Smooth muscle cell (in vitro differentiated cells): Measurements from ENCODE around the gene NDUFS2. TPM values are rescaled to one million over a fixed set of nuclear protein-coding genes. Genes with fewer than 3 reads are reported as not detected.

Experiments
- DNase-seq: peaks from one replicate; lab custom pipeline; 2025; ENCODE audit not compliant: unreplicated experiment; lab: John Stamatoyannopoulos, UW
- H2AFZ ChIP-seq: fragments of 200-600 bp; sonication (generic); 2 replicates; pipeline ENCODE4 v1.6.0; 2016; ENCODE audit warnings: antibody characterized with exemption, low read depth, mild to moderate bottlenecking
- H3F3A ChIP-seq: fragments of 200-600 bp; sonication (generic); 2 replicates; pipeline ENCODE4 v1.6.0; 2017; ENCODE audit warnings: antibody characterized with exemption, low read depth
- H3K27ac ChIP-seq: fragments of 200-600 bp; sonication (generic); 2 replicates; pipeline ENCODE4 v1.5.1; 2016; ENCODE audit warnings: low read depth, mild to moderate bottlenecking
- H3K27me3 ChIP-seq: fragments of 200-600 bp; sonication (generic); 2 replicates; pipeline ENCODE4 v1.6.1; 2016; ENCODE audit warnings: low read depth, mild to moderate bottlenecking
- H3K36me3 ChIP-seq: fragments of 200-600 bp; sonication (generic); 2 replicates; pipeline ENCODE4 v1.5.1; 2016; ENCODE audit warnings: low read depth
- H3K4me1 ChIP-seq: fragments of 200-600 bp; sonication (generic); 2 replicates; pipeline ENCODE4 v1.5.1; 2016; ENCODE audit warnings: low read depth
- H3K4me2 ChIP-seq: fragments of 200-600 bp; sonication (generic); 2 replicates; pipeline ENCODE4 v1.6.0; 2016; ENCODE audit warnings: mild to moderate bottlenecking
- H3K4me3 ChIP-seq: fragments of 200-600 bp; sonication (generic); 2 replicates; pipeline ENCODE4 v1.5.1; 2016; ENCODE audit warnings: mild to moderate bottlenecking
- H3K79me2 ChIP-seq: fragments of 200-600 bp; sonication (generic); 2 replicates; pipeline ENCODE4 v1.6.0; 2016; ENCODE audit warnings: low read depth, mild to moderate bottlenecking
- H3K9ac ChIP-seq: fragments of 200-600 bp; sonication (generic); 2 replicates; pipeline ENCODE4 v1.6.0; 2016; ENCODE audit warnings: low read depth
- H3K9me3 ChIP-seq: fragments of 200-600 bp; sonication (generic); replicated peaks from 2 replicates; pipeline ENCODE4 v1.5.1; 2016; ENCODE audit warnings: low read depth
- H4K20me1 ChIP-seq: fragments of 200-600 bp; sonication (generic); 2 replicates; pipeline ENCODE4 v1.6.0; 2016; ENCODE audit warnings: low read depth
- WGBS: methylation state at CpG from one replicate; pipeline ENCODE4 v1.1.7; 2016; ENCODE audit warnings: low lambda C conversion rate; 5-methylcytosine and 5-hydroxymethylcytosine counted together
- polyA plus RNA-seq: library from polyadenylated mRNA; unstranded; fragments of >200 nt; fragmentation: Nextera tagmentation; extraction: Ambion mirVana; gene quantifications from 2 replicates; pipeline ENCODE4 v1.2.1, GENCODE V29; 2016
- total RNA-seq: library from RNA; depleted of rRNA; stranded (reverse); fragments of >200 nt; gene quantifications from 2 replicates; pipeline ENCODE4 v1.2.3, GENCODE V29; 2014
- TF ChIP-seq, protein P1 (sequence below): fragments of 200-600 bp; sonication (generic); IDR thresholded peaks from 2 replicates; pipeline ENCODE4 v1.5.1; 2017; ENCODE audit warnings: borderline replicate concordance, mild to moderate bottlenecking, antibody characterized with exemption; ENCODE audit not compliant: insufficient read depth, poor library complexity, severe bottlenecking

Gene NDUFS2
- total and polyA plus RNA-seq, 2 experiments from 2014 or later: 58.1 to 139 TPM

DNA sequence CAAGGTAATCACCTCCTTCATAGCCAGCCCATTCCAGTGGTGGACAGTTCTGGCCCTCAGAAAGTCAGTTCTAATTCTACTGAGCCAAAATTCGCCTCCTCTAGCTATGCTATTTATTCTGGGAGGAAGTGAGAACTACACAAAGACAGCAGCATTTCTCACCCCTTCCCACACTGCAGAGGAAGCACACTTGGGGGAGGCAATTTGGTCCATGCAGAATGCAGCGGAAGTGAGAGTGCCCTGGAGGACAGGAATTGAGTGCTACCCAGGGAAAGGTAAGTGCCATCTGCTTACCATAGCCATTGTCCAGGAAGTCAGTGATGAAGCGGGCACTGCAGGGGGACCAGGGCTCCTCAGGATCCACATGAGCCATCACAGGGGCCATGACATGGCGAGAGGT, 7.0 kb upstream of the NDUFS2 start:
- TF ChIP-seq, protein P1, sequence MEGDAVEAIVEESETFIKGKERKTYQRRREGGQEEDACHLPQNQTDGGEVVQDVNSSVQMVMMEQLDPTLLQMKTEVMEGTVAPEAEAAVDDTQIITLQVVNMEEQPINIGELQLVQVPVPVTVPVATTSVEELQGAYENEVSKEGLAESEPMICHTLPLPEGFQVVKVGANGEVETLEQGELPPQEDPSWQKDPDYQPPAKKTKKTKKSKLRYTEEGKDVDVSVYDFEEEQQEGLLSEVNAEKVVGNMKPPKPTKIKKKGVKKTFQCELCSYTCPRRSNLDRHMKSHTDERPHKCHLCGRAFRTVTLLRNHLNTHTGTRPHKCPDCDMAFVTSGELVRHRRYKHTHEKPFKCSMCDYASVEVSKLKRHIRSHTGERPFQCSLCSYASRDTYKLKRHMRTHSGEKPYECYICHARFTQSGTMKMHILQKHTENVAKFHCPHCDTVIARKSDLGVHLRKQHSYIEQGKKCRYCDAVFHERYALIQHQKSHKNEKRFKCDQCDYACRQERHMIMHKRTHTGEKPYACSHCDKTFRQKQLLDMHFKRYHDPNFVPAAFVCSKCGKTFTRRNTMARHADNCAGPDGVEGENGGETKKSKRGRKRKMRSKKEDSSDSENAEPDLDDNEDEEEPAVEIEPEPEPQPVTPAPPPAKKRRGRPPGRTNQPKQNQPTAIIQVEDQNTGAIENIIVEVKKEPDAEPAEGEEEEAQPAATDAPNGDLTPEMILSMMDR: no peak
- peaks cover 7% of the 10 kb centered on the region for H3F3A ChIP-seq

DNA sequence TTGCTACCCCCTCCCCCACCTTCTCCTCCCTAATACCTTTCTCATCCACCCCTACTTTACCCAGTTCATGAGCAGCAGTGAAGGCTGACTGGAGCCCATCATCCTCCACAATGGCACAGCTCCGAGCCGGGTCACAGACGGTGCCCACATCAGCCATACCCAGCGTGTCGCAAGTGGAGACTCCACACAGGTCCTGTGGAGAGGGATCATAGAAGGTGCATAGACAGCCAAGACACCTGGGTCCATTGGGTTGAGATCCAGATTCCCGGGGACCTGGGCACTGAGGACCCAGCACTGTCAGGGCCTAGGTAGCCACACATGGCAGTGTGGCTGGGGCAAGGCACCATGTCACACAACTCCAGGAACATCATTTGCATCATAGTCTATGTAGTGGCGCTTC, 6.1 kb upstream of the NDUFS2 start:
- Histone ChIP-seq H3K4me3 (no peak overlapping the region), H3K4me2 (peak overlapping the region; percentile 87), H3K9ac (peak overlapping the region; percentile 78), H3K27me3 (no peaks in the 10 kb centered on the region), H4K20me1 (no peaks in the 10 kb centered on the region), H2AFZ (no peak overlapping the region), H3K36me3 (no peaks in the 10 kb centered on the region), H3K79me2 (peaks cover 6% of the 10 kb centered on the region), H3F3A (peaks cover 7% of the 10 kb centered on the region), H3K9me3 (no peaks in the 10 kb centered on the region), H3K4me1 (peaks cover 40% of the 10 kb centered on the region), H3K27ac (peak overlapping the region; percentile 98)
- whole genome bisulfite sequencing: 98% methylated on average over 7 of the region's 7 CpGs
- no peak for DNase-seq
- TF ChIP-seq, protein P1: no peak

More for the DNA sequence above, 7.0 kb upstream of the NDUFS2 start:
- H3K4me1 ChIP-seq: peaks cover 33% of the 10 kb centered on the region
- H3K36me3 ChIP-seq: no peaks in the 10 kb centered on the region
- no peak for DNase-seq
- peaks cover 6% of the 10 kb centered on the region for H3K79me2 ChIP-seq
- WGBS: 91% methylated on average over 4 of the region's 4 CpGs
- H3K27ac ChIP-seq: no peak overlapping the region
- no peaks in the 10 kb centered on the region for H4K20me1 ChIP-seq
- H3K4me2 ChIP-seq: no peak overlapping the region
- H2AFZ ChIP-seq: no peak overlapping the region
- no peak overlapping the region for H3K4me3 ChIP-seq
- no peaks in the 10 kb centered on the region for H3K27me3 ChIP-seq
- no peak overlapping the region for H3K9ac ChIP-seq
- no peaks in the 10 kb centered on the region for H3K9me3 ChIP-seq

DNA sequence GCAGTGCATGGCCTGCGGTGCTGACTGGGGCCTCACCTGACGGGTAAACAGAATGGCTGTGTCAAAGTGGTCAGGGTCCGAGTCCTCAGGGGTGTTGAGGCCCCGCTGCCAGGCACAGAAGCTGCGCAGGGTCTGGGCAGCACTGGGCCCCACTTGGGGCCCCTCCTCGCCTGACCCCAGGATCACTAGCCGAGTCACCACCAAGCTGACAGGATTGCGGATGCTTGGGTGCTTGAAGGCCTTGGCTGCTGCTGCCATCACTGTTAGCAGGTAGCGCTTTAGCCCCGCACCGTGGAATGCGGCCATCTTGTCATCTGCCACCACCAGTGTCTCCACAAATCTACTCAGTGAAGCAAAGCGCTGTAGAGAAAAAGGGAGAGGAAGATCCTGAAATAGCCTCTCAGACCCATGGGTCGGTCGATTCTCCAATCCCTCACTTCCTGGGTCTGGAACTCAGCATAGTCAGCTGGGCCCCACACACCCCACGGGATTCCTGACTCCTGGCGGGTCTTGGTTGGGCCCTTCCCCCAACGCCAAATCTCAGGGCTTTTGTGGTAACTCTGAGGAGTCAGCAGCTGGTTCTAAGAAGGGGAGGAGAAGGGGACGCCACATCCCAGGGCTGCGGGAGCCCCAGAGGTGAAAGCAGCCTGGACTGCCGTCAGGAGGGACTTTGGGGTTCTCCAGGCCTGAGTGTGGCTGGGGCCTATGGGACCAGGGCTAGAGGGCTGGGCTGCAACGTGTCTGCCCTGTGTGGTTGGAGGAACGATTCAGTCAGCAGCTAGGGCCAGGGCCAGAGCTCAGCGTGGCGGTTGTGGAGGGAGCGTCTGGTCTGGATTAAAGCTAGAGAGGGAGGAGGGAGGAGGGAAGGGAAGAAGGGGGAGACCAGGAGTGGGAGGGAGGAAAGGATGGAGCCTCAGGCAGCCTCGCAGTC, 5.4 kb upstream of the NDUFS2 start:
- H3K27me3 ChIP-seq: no peaks in the 10 kb centered on the region
- peaks cover 6% of the 10 kb centered on the region for H3K79me2 ChIP-seq
- peak overlapping the region; percentile 87 for H3K4me2 ChIP-seq
- 52% methylated on average over 23 of the region's 27 CpGs for WGBS
- peaks cover 47% of the 10 kb centered on the region for H3K4me1 ChIP-seq
- no peaks in the 10 kb centered on the region for H3K36me3 ChIP-seq
- H3K9me3 ChIP-seq: no peaks in the 10 kb centered on the region
- H3K4me3 ChIP-seq: peak overlapping the region; percentile 45
- peak overlapping the region; percentile 98 for H3K27ac ChIP-seq
- peak overlapping the region; percentile 78 for H3K9ac ChIP-seq
- H3F3A ChIP-seq: peaks cover 11% of the 10 kb centered on the region
- H4K20me1 ChIP-seq: no peaks in the 10 kb centered on the region
- peak; percentile 51 for DNase-seq
- H2AFZ ChIP-seq: peak overlapping the region; percentile 90
- TF ChIP-seq, protein P1: no peak
